SKM-1 (cell line): ENCODE measurements around the gene TBX1.

Experiments
- DNase-seq: peaks from one replicate; lab custom pipeline; 2025; ENCODE audit not compliant: unreplicated experiment; lab: John Stamatoyannopoulos, UW

Gene TBX1

GRCh38 chr22:19797086-19798002 lies 36.8 kb downstream of the TBX1 start:
- no peak for DNase-seq

- no peak for DNase-seq
Observed at GRCh38 chr22:19798003-19798665, 37.6 kb downstream of the TBX1 start.

- no peak for DNase-seq
Observed at GRCh38 chr22:19798891-19799293, 38.3 kb downstream of the TBX1 start.

GRCh38 chr22:19799322-19800190 lies 39.0 kb downstream of the TBX1 start:
- DNase-seq: no peak

GRCh38 chr22:19800306-19800705 lies 39.7 kb downstream of the TBX1 start:
- DNase-seq: no peak

- DNase-seq: no peak
Observed at GRCh38 chr22:19800761-19801244, 40.2 kb downstream of the TBX1 start.

GRCh38 chr22:19801340-19802000 lies 40.9 kb downstream of the TBX1 start:
- DNase-seq: no peak

- DNase-seq: no peak
Observed at GRCh38 chr22:19802001-19802893, 41.7 kb downstream of the TBX1 start.

- no peak for DNase-seq
Observed at GRCh38 chr22:19802894-19803735, 42.5 kb downstream of the TBX1 start.

GRCh38 chr22:19803736-19804267 lies 43.2 kb downstream of the TBX1 start:
- no peak for DNase-seq

GRCh38 chr22:19805821-19806212 lies 45.2 kb downstream of the TBX1 start:
- no peak for DNase-seq

GRCh38 chr22:19806213-19807160 lies 45.9 kb downstream of the TBX1 start:
- no peak for DNase-seq

- DNase-seq: no peak
Observed at GRCh38 chr22:19807161-19807913, 46.8 kb downstream of the TBX1 start.

GRCh38 chr22:19807914-19808872 lies 47.6 kb downstream of the TBX1 start:
- no peak for DNase-seq

- no peak for DNase-seq
Observed at GRCh38 chr22:19808873-19809478, 48.4 kb downstream of the TBX1 start.
